Activated B cell treated with CpG ODN at 0.5 μM for 24 hours (primary cell): ENCODE data around the gene FIBCD1. TPM values are rescaled to one million over a fixed set of nuclear protein-coding genes. Genes with fewer than 3 reads are reported as not detected.

ENCODE experiments used
- ATAC-seq: fragments of 200-7000 bp; cut with Tn5 transposase; one replicate; pipeline ENCODE4 v1.10.0; 2021; ENCODE audit warnings: low read depth, mild to moderate bottlenecking, moderate library complexity
- CTCF ChIA-PET: fragments of 350-600 bp; sonication (Branson Sonifier 250); formaldehyde crosslinking; loops from one replicate; lab custom pipeline; 2021; ENCODE audit warnings: antibody characterized with exemption; lab: Charles Lee
- POLR2A ChIA-PET: fragments of 350-600 bp; sonication (Branson Sonifier 250); formaldehyde crosslinking; loops from one replicate; lab custom pipeline; 2021; ENCODE audit warnings: antibody characterized with exemption; lab: Charles Lee
- DNase-seq: peaks from one replicate; pipeline ENCODE4 v3.0.0; 2022
- H3K27ac Mint-ChIP-seq: one replicate; pipeline ENCODE4 v1.8.0; 2020; ENCODE audit warnings: mixed read lengths
- H3K27me3 Mint-ChIP-seq: one replicate; pipeline ENCODE4 v1.8.0; 2021; ENCODE audit warnings: mixed read lengths
- H3K36me3 Mint-ChIP-seq: one replicate; pipeline ENCODE4 v1.8.0; 2021; ENCODE audit warnings: low read depth, mixed read lengths
- H3K4me1 Mint-ChIP-seq: one replicate; pipeline ENCODE4 v1.8.0; 2021; ENCODE audit warnings: mixed read lengths
- H3K4me3 Mint-ChIP-seq: one replicate; pipeline ENCODE4 v1.8.0; 2020; ENCODE audit warnings: mild to moderate bottlenecking, mixed read lengths
- H3K9me3 Mint-ChIP-seq: one replicate; pipeline ENCODE4 v1.8.0; 2020; ENCODE audit warnings: mixed read lengths
- CTCF ChIP-seq: fragments of 200-600 bp; IDR thresholded peaks from one replicate; pipeline ENCODE4 v1.8.0; 2022; ENCODE audit warnings: antibody characterized with exemption, mild to moderate bottlenecking
- intact Hi-C: fragments of 100-400 bp; cut with micrococcal nuclease; formaldehyde crosslinking; loops from one replicate; pipeline ENCODE4 v1.15.1; 2024
- total RNA-seq: library from RNA; stranded (reverse); gene quantifications from 2 replicates; pipeline ENCODE4 v1.2.3, GENCODE V29; 2022

Gene FIBCD1
- total RNA-seq, 1 donor from 2014 or later, result not detected

GRCh38 chr9:130938184-130938651 is 829 bp downstream of the FIBCD1 start:
- Mint-ChIP-seq H3K4me1 (peaks cover 16% of the 10 kb centered on the region), H3K36me3 (no peaks in the 10 kb centered on the region), H3K27me3 (peaks cover 55% of the 10 kb centered on the region), H3K4me3 (peak overlapping the region; percentile 41), H3K27ac (no peak overlapping the region), H3K9me3 (no peaks in the 10 kb centered on the region)
- DNase-seq, result no peak
- intact Hi-C loops, result no loop called here
- TF ChIP-seq CTCF, result no peak
- ATAC-seq, result no peak
- ChIA-PET POLR2A (no interaction called here), CTCF (no interaction called here)

GRCh38 chr9:130937146-130938076 is 1.6 kb downstream of the FIBCD1 start:
- intact Hi-C loops, result no loop called here
- ATAC-seq (no peak), DNase-seq (no peak)
- no peak for TF ChIP-seq CTCF
- Mint-ChIP-seq H3K27me3 (peaks cover 60% of the 10 kb centered on the region), H3K27ac (no peak overlapping the region), H3K36me3 (no peaks in the 10 kb centered on the region), H3K4me1 (peaks cover 20% of the 10 kb centered on the region), H3K4me3 (peak overlapping the region; percentile 41), H3K9me3 (no peaks in the 10 kb centered on the region)
- POLR2A ChIA-PET, result no interaction called here
- CTCF ChIA-PET, result no interaction called here

GRCh38 chr9:130936285-130937117 is 2.5 kb downstream of the FIBCD1 start:
- no peak for ATAC-seq
- no peak for TF ChIP-seq CTCF
- CTCF ChIA-PET, result no interaction called here

GRCh38 chr9:130935648-130936271 is 3.3 kb downstream of the FIBCD1 start:
- no peaks in the 10 kb centered on the region for H3K36me3 Mint-ChIP-seq
- ATAC-seq (no peak), DNase-seq (no peak)
- TF ChIP-seq CTCF, result no peak
- H3K27ac Mint-ChIP-seq, result no peak overlapping the region
- POLR2A ChIA-PET, result no interaction called here
- intact Hi-C loops, result no loop called here
- H3K4me3 Mint-ChIP-seq, result no peak overlapping the region
- H3K27me3 Mint-ChIP-seq, result peaks cover 53% of the 10 kb centered on the region
- H3K9me3 Mint-ChIP-seq, result no peaks in the 10 kb centered on the region
- H3K4me1 Mint-ChIP-seq, result peaks cover 24% of the 10 kb centered on the region
- CTCF ChIA-PET, result no interaction called here

More at GRCh38 chr9:130936285-130937117, 2.5 kb downstream of the FIBCD1 start:
- peaks cover 27% of the 10 kb centered on the region for H3K4me1 Mint-ChIP-seq
- H3K9me3 Mint-ChIP-seq, result no peaks in the 10 kb centered on the region
- H3K36me3 Mint-ChIP-seq, result no peaks in the 10 kb centered on the region
- intact Hi-C loops, result no loop called here
- no peak overlapping the region for H3K27ac Mint-ChIP-seq
- H3K27me3 Mint-ChIP-seq, result peaks cover 56% of the 10 kb centered on the region
- H3K4me3 Mint-ChIP-seq, result no peak overlapping the region
- no peak for DNase-seq
- POLR2A ChIA-PET, result no interaction called here
